ENCODE data around the gene PRKN. TPM values are rescaled to one million over a fixed set of nuclear protein-coding genes. Genes with fewer than 3 reads are reported as not detected.

Gene PRKN
- total RNA-seq, 1 donor from 2014 or later = not detected

GRCh38 chr6:162706232-162706631 is 21.3 kb downstream of the PRKN start:
- Mint-ChIP-seq H3K27me3 (ENCODE audit: insufficient read depth) (no peaks in the 10 kb centered on the region), H3K36me3 (ENCODE audit: low read depth) (no peaks in the 10 kb centered on the region), H3K9me3 (no peaks in the 10 kb centered on the region), H3K27ac (no peak overlapping the region), H3K4me3 (no peak overlapping the region), H3K4me1 (ENCODE audit: low read depth) (no peaks in the 10 kb centered on the region)
- intact Hi-C loops (cut with micrococcal nuclease) = no loop called here
- no peak for DNase-seq (ENCODE audit: low spot score)

GRCh38 chr6:162705736-162706135 is 21.8 kb downstream of the PRKN start:
- no peaks in the 10 kb centered on the region for H3K36me3 Mint-ChIP-seq (ENCODE audit: low read depth)
- no peaks in the 10 kb centered on the region for H3K4me1 Mint-ChIP-seq (ENCODE audit: low read depth)
- no peak overlapping the region for H3K27ac Mint-ChIP-seq
- intact Hi-C loops (cut with micrococcal nuclease) = no loop called here
- H3K27me3 Mint-ChIP-seq (ENCODE audit: insufficient read depth) = no peaks in the 10 kb centered on the region
- no peaks in the 10 kb centered on the region for H3K9me3 Mint-ChIP-seq
- no peak for DNase-seq (ENCODE audit: low spot score)
- no peak overlapping the region for H3K4me3 Mint-ChIP-seq

- no peak for DNase-seq (ENCODE audit: low spot score)
- Mint-ChIP-seq H3K9me3 (no peaks in the 10 kb centered on the region), H3K36me3 (ENCODE audit: low read depth) (no peaks in the 10 kb centered on the region), H3K27ac (no peak overlapping the region), H3K4me3 (no peak overlapping the region), H3K4me1 (ENCODE audit: low read depth) (no peaks in the 10 kb centered on the region), H3K27me3 (ENCODE audit: insufficient read depth) (no peaks in the 10 kb centered on the region)
- intact Hi-C loops (cut with micrococcal nuclease) = no loop called here
These were observed 23.6 kb downstream of the PRKN start for GRCh38 chr6:162704001-162704400.

GRCh38 chr6:162702446-162702845 is 25.1 kb downstream of the PRKN start:
- intact Hi-C loops (cut with micrococcal nuclease) = no loop called here
- no peak overlapping the region for H3K27ac Mint-ChIP-seq
- no peaks in the 10 kb centered on the region for H3K36me3 Mint-ChIP-seq (ENCODE audit: low read depth)
- no peaks in the 10 kb centered on the region for H3K4me1 Mint-ChIP-seq (ENCODE audit: low read depth)
- DNase-seq (ENCODE audit: low spot score) = no peak
- no peaks in the 10 kb centered on the region for H3K27me3 Mint-ChIP-seq (ENCODE audit: insufficient read depth)
- H3K9me3 Mint-ChIP-seq = no peaks in the 10 kb centered on the region
- H3K4me3 Mint-ChIP-seq = no peak overlapping the region

- intact Hi-C loops (cut with micrococcal nuclease) = no loop called here
- Mint-ChIP-seq H3K27me3 (ENCODE audit: insufficient read depth) (no peaks in the 10 kb centered on the region), H3K4me3 (no peak overlapping the region), H3K9me3 (no peaks in the 10 kb centered on the region), H3K4me1 (ENCODE audit: low read depth) (no peaks in the 10 kb centered on the region), H3K36me3 (ENCODE audit: low read depth) (no peaks in the 10 kb centered on the region), H3K27ac (no peak overlapping the region)
- DNase-seq (ENCODE audit: low spot score) = no peak
These were observed 26.0 kb downstream of the PRKN start for GRCh38 chr6:162701551-162701950.

GRCh38 chr6:162700966-162701365 is 26.6 kb downstream of the PRKN start:
- no peak overlapping the region for H3K27ac Mint-ChIP-seq
- no peaks in the 10 kb centered on the region for H3K36me3 Mint-ChIP-seq (ENCODE audit: low read depth)
- intact Hi-C loops (cut with micrococcal nuclease) = no loop called here
- no peaks in the 10 kb centered on the region for H3K4me1 Mint-ChIP-seq (ENCODE audit: low read depth)
- DNase-seq (ENCODE audit: low spot score) = no peak
- H3K4me3 Mint-ChIP-seq = no peak overlapping the region
- no peaks in the 10 kb centered on the region for H3K9me3 Mint-ChIP-seq
- no peaks in the 10 kb centered on the region for H3K27me3 Mint-ChIP-seq (ENCODE audit: insufficient read depth)

GRCh38 chr6:162699961-162700360 is 27.6 kb downstream of the PRKN start:
- DNase-seq (ENCODE audit: low spot score) = no peak
- Mint-ChIP-seq H3K36me3 (ENCODE audit: low read depth) (no peaks in the 10 kb centered on the region), H3K4me3 (no peak overlapping the region), H3K9me3 (no peaks in the 10 kb centered on the region), H3K27me3 (ENCODE audit: insufficient read depth) (no peaks in the 10 kb centered on the region), H3K27ac (no peak overlapping the region), H3K4me1 (ENCODE audit: low read depth) (no peaks in the 10 kb centered on the region)
- intact Hi-C loops (cut with micrococcal nuclease) = no loop called here

GRCh38 chr6:162698440-162698839 is 29.1 kb downstream of the PRKN start:
- Mint-ChIP-seq H3K27me3 (ENCODE audit: insufficient read depth) (no peaks in the 10 kb centered on the region), H3K4me1 (ENCODE audit: low read depth) (no peaks in the 10 kb centered on the region), H3K9me3 (no peaks in the 10 kb centered on the region), H3K36me3 (ENCODE audit: low read depth) (no peaks in the 10 kb centered on the region), H3K4me3 (no peak overlapping the region), H3K27ac (no peak overlapping the region)
- no peak for DNase-seq (ENCODE audit: low spot score)
- intact Hi-C loops (cut with micrococcal nuclease) = no loop called here

GRCh38 chr6:162697872-162698403 is 29.6 kb downstream of the PRKN start:
- intact Hi-C loops (cut with micrococcal nuclease) = no loop called here
- DNase-seq (ENCODE audit: low spot score) = no peak
- Mint-ChIP-seq H3K4me3 (no peak overlapping the region), H3K36me3 (ENCODE audit: low read depth) (no peaks in the 10 kb centered on the region), H3K27ac (no peak overlapping the region), H3K9me3 (no peaks in the 10 kb centered on the region), H3K4me1 (ENCODE audit: low read depth) (no peaks in the 10 kb centered on the region), H3K27me3 (ENCODE audit: insufficient read depth) (no peaks in the 10 kb centered on the region)

GRCh38 chr6:162690158-162690557 is 37.4 kb downstream of the PRKN start:
- Mint-ChIP-seq H3K4me3 (no peak overlapping the region), H3K36me3 (ENCODE audit: low read depth) (no peaks in the 10 kb centered on the region), H3K27me3 (ENCODE audit: insufficient read depth) (no peaks in the 10 kb centered on the region), H3K4me1 (ENCODE audit: low read depth) (no peaks in the 10 kb centered on the region), H3K9me3 (no peaks in the 10 kb centered on the region), H3K27ac (no peak overlapping the region)
- no peak for DNase-seq (ENCODE audit: low spot score)
- intact Hi-C loops (cut with micrococcal nuclease) = no loop called here

- H3K27me3 Mint-ChIP-seq (ENCODE audit: insufficient read depth) = no peaks in the 10 kb centered on the region
- no peak overlapping the region for H3K4me3 Mint-ChIP-seq
- no peaks in the 10 kb centered on the region for H3K36me3 Mint-ChIP-seq (ENCODE audit: low read depth)
- no peak overlapping the region for H3K27ac Mint-ChIP-seq
- intact Hi-C loops (cut with micrococcal nuclease) = no loop called here
- no peaks in the 10 kb centered on the region for H3K4me1 Mint-ChIP-seq (ENCODE audit: low read depth)
- no peaks in the 10 kb centered on the region for H3K9me3 Mint-ChIP-seq
- DNase-seq (ENCODE audit: low spot score) = no peak
These were observed 38.7 kb downstream of the PRKN start for GRCh38 chr6:162688751-162689345.

- no peaks in the 10 kb centered on the region for H3K9me3 Mint-ChIP-seq
- no peak overlapping the region for H3K27ac Mint-ChIP-seq
- DNase-seq (ENCODE audit: low spot score) = no peak
- H3K36me3 Mint-ChIP-seq (ENCODE audit: low read depth) = no peaks in the 10 kb centered on the region
- intact Hi-C loops (cut with micrococcal nuclease) = no loop called here
- H3K4me3 Mint-ChIP-seq = no peak overlapping the region
- no peaks in the 10 kb centered on the region for H3K4me1 Mint-ChIP-seq (ENCODE audit: low read depth)
- no peaks in the 10 kb centered on the region for H3K27me3 Mint-ChIP-seq (ENCODE audit: insufficient read depth)
These were observed 42.0 kb downstream of the PRKN start for GRCh38 chr6:162685586-162685985.

- no peak overlapping the region for H3K27ac Mint-ChIP-seq
These were observed 42.6 kb downstream of the PRKN start for GRCh38 chr6:162684961-162685360.

GRCh38 chr6:162684052-162684451 is 43.5 kb downstream of the PRKN start:
- Mint-ChIP-seq H3K4me3 (no peak overlapping the region), H3K4me1 (ENCODE audit: low read depth) (no peaks in the 10 kb centered on the region), H3K9me3 (no peaks in the 10 kb centered on the region), H3K36me3 (ENCODE audit: low read depth) (no peaks in the 10 kb centered on the region), H3K27ac (no peak overlapping the region), H3K27me3 (ENCODE audit: insufficient read depth) (no peaks in the 10 kb centered on the region)
- intact Hi-C loops (cut with micrococcal nuclease) = no loop called here
- DNase-seq (ENCODE audit: low spot score) = no peak

More at GRCh38 chr6:162684961-162685360, 42.6 kb downstream of the PRKN start:
- Mint-ChIP-seq H3K9me3 (no peaks in the 10 kb centered on the region), H3K36me3 (ENCODE audit: low read depth) (no peaks in the 10 kb centered on the region), H3K4me1 (ENCODE audit: low read depth) (no peaks in the 10 kb centered on the region), H3K27me3 (ENCODE audit: insufficient read depth) (no peaks in the 10 kb centered on the region), H3K4me3 (no peak overlapping the region)
- no peak for DNase-seq (ENCODE audit: low spot score)
- intact Hi-C loops (cut with micrococcal nuclease) = no loop called here
